Keratinocyte (primary cell): ENCODE results near the gene FHL1.

ENCODE experiments used
- EZH2 ChIP-seq: IDR thresholded peaks from one replicate; pipeline ENCODE4 v1.6.1; 2012; ENCODE audit warnings: inconsistent platforms, mild to moderate bottlenecking, low read length, moderate library complexity
- TF ChIP-seq, protein P1 (sequence below), 3 experiments: IDR thresholded peaks in 1 of 3; conservative IDR thresholded peaks in 1 of 3; optimal IDR thresholded peaks in 1 of 3; 2 replicates in 2 of 3; 3 replicates in 1 of 3; pipeline versions ENCODE3 to v1.5.1; 2011; ENCODE audit warnings: low read length in 3 of 3, mild to moderate bottlenecking in 3 of 3, moderate library complexity in 2 of 3, control low read depth in 1 of 3, inconsistent platforms in 1 of 3; ENCODE audit not compliant: insufficient read depth in 2 of 3; ENCODE audit errors: extremely low read depth in 1 of 3

DNA sequence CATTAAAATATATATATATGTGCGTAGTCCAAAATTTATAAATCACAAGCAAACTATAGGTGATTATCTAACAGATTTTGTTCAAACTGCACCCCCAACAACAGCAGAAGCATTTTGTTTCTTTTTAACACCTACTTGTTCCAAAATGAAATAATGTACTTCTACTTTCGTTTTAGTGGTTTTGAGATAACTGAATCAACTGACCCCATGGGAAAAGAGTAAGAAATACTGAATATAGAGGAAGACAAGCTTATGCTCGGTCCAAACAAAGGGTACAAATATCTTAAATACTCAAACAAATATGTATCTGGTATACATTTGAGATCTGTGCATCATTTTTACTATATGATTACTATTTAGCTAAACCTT lies 81.5 kb downstream of the FHL1 start:
- TF ChIP-seq, protein P1, sequence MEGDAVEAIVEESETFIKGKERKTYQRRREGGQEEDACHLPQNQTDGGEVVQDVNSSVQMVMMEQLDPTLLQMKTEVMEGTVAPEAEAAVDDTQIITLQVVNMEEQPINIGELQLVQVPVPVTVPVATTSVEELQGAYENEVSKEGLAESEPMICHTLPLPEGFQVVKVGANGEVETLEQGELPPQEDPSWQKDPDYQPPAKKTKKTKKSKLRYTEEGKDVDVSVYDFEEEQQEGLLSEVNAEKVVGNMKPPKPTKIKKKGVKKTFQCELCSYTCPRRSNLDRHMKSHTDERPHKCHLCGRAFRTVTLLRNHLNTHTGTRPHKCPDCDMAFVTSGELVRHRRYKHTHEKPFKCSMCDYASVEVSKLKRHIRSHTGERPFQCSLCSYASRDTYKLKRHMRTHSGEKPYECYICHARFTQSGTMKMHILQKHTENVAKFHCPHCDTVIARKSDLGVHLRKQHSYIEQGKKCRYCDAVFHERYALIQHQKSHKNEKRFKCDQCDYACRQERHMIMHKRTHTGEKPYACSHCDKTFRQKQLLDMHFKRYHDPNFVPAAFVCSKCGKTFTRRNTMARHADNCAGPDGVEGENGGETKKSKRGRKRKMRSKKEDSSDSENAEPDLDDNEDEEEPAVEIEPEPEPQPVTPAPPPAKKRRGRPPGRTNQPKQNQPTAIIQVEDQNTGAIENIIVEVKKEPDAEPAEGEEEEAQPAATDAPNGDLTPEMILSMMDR (optimal IDR thresholded peaks at IDR 0.05 in 1 of 3, IDR thresholded peaks at IDR 0.05 in 1 of 3, conservative IDR thresholded peaks at IDR 0.05 in 1 of 3; ENCODE audit: extremely low read depth in 1 of 3, insufficient read depth in 2 of 3, low read length in 3 of 3), result no peak
- no peak for TF ChIP-seq EZH2
